GM12892 (cell line): ENCODE results near the gene GALNT18.

Experiments
- DNase-seq: peaks from one replicate; pipeline ENCODE4 v3.0.0; 2011; ENCODE audit not compliant: insufficient read length
- FAIRE-seq: peaks from 2 replicates; lab custom pipeline; 2011; peaks lifted over from hg19 to GRCh38; lab: Jason Lieb, UNC
- POLR2A ChIP-seq: IDR thresholded peaks from 2 replicates; pipeline ENCODE4 v1.6.1; 2011; ENCODE audit warnings: low read depth, low read length, control low read depth
- POLR2AphosphoS5 ChIP-seq: IDR thresholded peaks from 2 replicates; pipeline ENCODE4 v1.6.1; 2011; ENCODE audit warnings: low read depth, low read length, control low read depth
- TAF1 ChIP-seq: IDR thresholded peaks from 2 replicates; pipeline ENCODE4 v1.6.1; 2011; ENCODE audit warnings: low read depth, mild to moderate bottlenecking, control low read depth, low read length, borderline replicate concordance

The GALNT18 gene

GRCh38 chr11:11419747-11420146 lies 202.1 kb downstream of the GALNT18 start:
- no peak for DNase-seq
- TF ChIP-seq POLR2AphosphoS5 (no peak), POLR2A (no peak), TAF1 (no peak)
- FAIRE-seq: no peak

- TF ChIP-seq TAF1 (no peak), POLR2A (no peak), POLR2AphosphoS5 (no peak)
- FAIRE-seq (peak; percentile 9), DNase-seq (no peak)
Observed at GRCh38 chr11:11416917-11417316, 204.9 kb downstream of the GALNT18 start.

- peak; percentile 24 for FAIRE-seq
- TF ChIP-seq TAF1 (no peak), POLR2AphosphoS5 (no peak), POLR2A (no peak)
- DNase-seq: no peak
Observed at GRCh38 chr11:11416502-11416901, 205.3 kb downstream of the GALNT18 start.

- DNase-seq (no peak), FAIRE-seq (no peak)
- TF ChIP-seq POLR2A (no peak), TAF1 (no peak), POLR2AphosphoS5 (no peak)
Observed at GRCh38 chr11:11415901-11416300, 205.9 kb downstream of the GALNT18 start.

- FAIRE-seq: no peak
- no peak for DNase-seq
- no peak for TF ChIP-seq POLR2AphosphoS5
- no peak for TF ChIP-seq TAF1
- no peak for TF ChIP-seq POLR2A
Observed at GRCh38 chr11:11414996-11415395, 206.8 kb downstream of the GALNT18 start.

- FAIRE-seq: no peak
- no peak for TF ChIP-seq POLR2A
- TF ChIP-seq POLR2AphosphoS5: no peak
- no peak for TF ChIP-seq TAF1
- no peak for DNase-seq
Observed at GRCh38 chr11:11413776-11414175, 208.0 kb downstream of the GALNT18 start.

GRCh38 chr11:11411401-11411985 lies 210.3 kb downstream of the GALNT18 start:
- TF ChIP-seq POLR2A (no peak), TAF1 (no peak), POLR2AphosphoS5 (no peak)
- no peak for FAIRE-seq
- no peak for DNase-seq

- TF ChIP-seq TAF1: no peak
- no peak for TF ChIP-seq POLR2A
- TF ChIP-seq POLR2AphosphoS5: no peak
- no peak for DNase-seq
- no peak for FAIRE-seq
Observed at GRCh38 chr11:11409901-11410300, 211.9 kb downstream of the GALNT18 start.

GRCh38 chr11:11409224-11409623 lies 212.6 kb downstream of the GALNT18 start:
- no peak for TF ChIP-seq POLR2A
- DNase-seq (no peak), FAIRE-seq (no peak)

GRCh38 chr11:11408436-11409221 lies 213.2 kb downstream of the GALNT18 start:
- TF ChIP-seq TAF1: no peak
- TF ChIP-seq POLR2AphosphoS5: no peak
- no peak for TF ChIP-seq POLR2A
- no peak for DNase-seq
- no peak for FAIRE-seq

GRCh38 chr11:11407763-11408084 lies 214.1 kb downstream of the GALNT18 start:
- TF ChIP-seq POLR2AphosphoS5 (no peak), POLR2A (no peak), TAF1 (no peak)
- DNase-seq (no peak), FAIRE-seq (no peak)
